CD14-positive monocyte (primary cell): ENCODE measurements around the gene EGF. TPM values are rescaled to one million over a fixed set of nuclear protein-coding genes. Genes with fewer than 3 reads are reported as not detected.

ENCODE experiments used
- DNase-seq, 3 donors: peaks; one replicate each; pipeline ENCODE4 v3.0.0-alpha.2; 2011 to 2022
- H2AFZ ChIP-seq: 2 replicates; pipeline ENCODE4 v1.6.0; 2012; ENCODE audit warnings: mild to moderate bottlenecking, low read depth, low read length, inconsistent platforms; ENCODE audit not compliant: insufficient read depth, poor library complexity, severe bottlenecking
- H3K27ac ChIP-seq, 2 donors: 1 replicate in 1 of 2; 2 replicates in 1 of 2; pipeline ENCODE4 v1.5.1; 2012 to 2013; ENCODE audit warnings: low read length in 2 of 2, control low read depth in 1 of 2, inconsistent platforms in 1 of 2, low read depth in 1 of 2, mild to moderate bottlenecking in 1 of 2
- H3K27me3 ChIP-seq, 2 donors: one replicate each; pipeline versions ENCODE4 v1.6.0 to v1.6.1; 2011 to 2013; ENCODE audit warnings: low read length in 2 of 2; ENCODE audit not compliant: control insufficient read depth in 2 of 2, insufficient read depth in 2 of 2
- H3K36me3 ChIP-seq, 2 donors: replicated peaks in 1 of 2; 1 replicate in 1 of 2; 2 replicates in 1 of 2; pipeline versions ENCODE4 v1.5.1 to v1.6.1; 2012 to 2013; ENCODE audit warnings: low read length in 2 of 2, control low read depth in 1 of 2, inconsistent platforms in 1 of 2, mild to moderate bottlenecking in 1 of 2; ENCODE audit not compliant: insufficient read depth in 2 of 2, control insufficient read depth in 1 of 2
- H3K4me1 ChIP-seq, 2 donors: 1 replicate in 1 of 2; 2 replicates in 1 of 2; pipeline versions ENCODE4 v1.5.1 to v1.6.1; 2012 to 2013; ENCODE audit warnings: low read length in 2 of 2, control low read depth in 1 of 2, inconsistent platforms in 1 of 2, mild to moderate bottlenecking in 1 of 2, moderate library complexity in 1 of 2; ENCODE audit not compliant: insufficient read depth in 2 of 2, control insufficient read depth in 1 of 2
- H3K4me2 ChIP-seq: replicated peaks from 2 replicates; pipeline ENCODE3; 2012; ENCODE audit warnings: low read length, moderate library complexity, mild to moderate bottlenecking; ENCODE audit not compliant: poor library complexity, severe bottlenecking; ENCODE audit errors: extremely low read depth
- H3K4me3 ChIP-seq, 3 experiments: fragments of 200-600 bp in 1 of 3; sonication (generic) in 1 of 3; replicated peaks in 1 of 3; 1 replicate in 2 of 3; 2 replicates in 1 of 3; pipeline ENCODE4 v1.5.1; 2011 to 2013; ENCODE audit warnings: low read length in 3 of 3, mild to moderate bottlenecking in 3 of 3, control low read depth in 2 of 3, low read depth in 2 of 3, inconsistent platforms in 1 of 3, moderate library complexity in 1 of 3
- H3K79me2 ChIP-seq: 2 replicates; pipeline ENCODE4 v1.6.0; 2012; ENCODE audit warnings: mild to moderate bottlenecking, control low read depth, inconsistent platforms, low read length, moderate library complexity; ENCODE audit not compliant: insufficient read depth
- H3K9ac ChIP-seq: 2 replicates; pipeline ENCODE4 v1.6.0; 2017; ENCODE audit warnings: low read length, mild to moderate bottlenecking; ENCODE audit not compliant: insufficient read depth, poor library complexity, severe bottlenecking
- H3K9me3 ChIP-seq, 2 donors: replicated peaks in 1 of 2; 1 replicate in 1 of 2; 2 replicates in 1 of 2; pipeline versions ENCODE4 v1.5.1 to v1.6.1; 2012 to 2013; ENCODE audit warnings: low read length in 2 of 2, control low read depth in 1 of 2; ENCODE audit not compliant: control insufficient read depth in 1 of 2, insufficient read depth in 1 of 2
- H4K20me1 ChIP-seq: 2 replicates; pipeline ENCODE4 v1.6.0; 2012; ENCODE audit warnings: mild to moderate bottlenecking, low read length, control low read depth, moderate library complexity; ENCODE audit not compliant: insufficient read depth
- H3K27ac Mint-ChIP-seq, 7 donors: one replicate each; pipeline ENCODE4 v1.8.0; 2020; ENCODE audit warnings: mild to moderate bottlenecking in 7 of 7, mixed read lengths in 7 of 7, moderate library complexity in 6 of 7, inconsistent platforms in 2 of 7
- H3K27me3 Mint-ChIP-seq, 3 donors: one replicate each; pipeline ENCODE4 v1.8.0; 2021 to 2022; ENCODE audit warnings: low read depth in 3 of 3, mild to moderate bottlenecking in 3 of 3, mixed read lengths in 3 of 3, moderate library complexity in 3 of 3, inconsistent platforms in 1 of 3
- H3K36me3 Mint-ChIP-seq, 2 donors: one replicate each; pipeline ENCODE4 v1.8.0; 2020; ENCODE audit warnings: mixed read lengths in 2 of 2, inconsistent platforms in 1 of 2, mild to moderate bottlenecking in 1 of 2
- H3K4me1 Mint-ChIP-seq: one replicate; pipeline ENCODE4 v1.8.0; 2020; ENCODE audit warnings: mild to moderate bottlenecking, mixed read lengths
- H3K4me3 Mint-ChIP-seq, 2 donors: one replicate each; pipeline ENCODE4 v1.8.0; 2020; ENCODE audit warnings: mild to moderate bottlenecking in 2 of 2, mixed read lengths in 2 of 2, moderate library complexity in 1 of 2
- H3K9me3 Mint-ChIP-seq, 7 donors: one replicate each; pipeline ENCODE4 v1.8.0; 2020 to 2022; ENCODE audit warnings: mixed read lengths in 7 of 7, mild to moderate bottlenecking in 6 of 7, moderate library complexity in 6 of 7, inconsistent platforms in 2 of 7
- WGBS: methylation state at CpG from one replicate; pipeline ENCODE4 v1.1.5; 2013; ENCODE audit warnings: missing lambda C conversion rate; ENCODE audit not compliant: insufficient coverage; 5-methylcytosine and 5-hydroxymethylcytosine counted together
- intact Hi-C, 2 donors: fragments of 100-400 bp; cut with micrococcal nuclease; formaldehyde crosslinking; loops; one replicate each; pipeline versions ENCODE4 v1.15.0 to v1.15.1; 2023
- polyA plus RNA-seq, 3 donors: library from polyadenylated mRNA; depleted of rRNA in 1 of 3; unstranded in 2 of 3; stranded (reverse) in 1 of 3; fragments of 300-500 nt in 2 of 3; fragments of >200 nt in 1 of 3; fragmentation: Illumina TruSeq in 2 of 3; gene quantifications; 1 replicate in 2 of 3; 2 replicates in 1 of 3; pipeline ENCODE4 v1.2.3, GENCODE V29; 2012 to 2021
- TF ChIP-seq, protein P1 (sequence below): fragments of 200-600 bp; IDR thresholded peaks from one replicate; pipeline ENCODE4 v1.8.0; 2022; ENCODE audit warnings: antibody characterized with exemption, mild to moderate bottlenecking

EGF gene
- polyA plus RNA-seq, 3 donors = 0.17 to 4.8 TPM; not detected in 1

DNA sequence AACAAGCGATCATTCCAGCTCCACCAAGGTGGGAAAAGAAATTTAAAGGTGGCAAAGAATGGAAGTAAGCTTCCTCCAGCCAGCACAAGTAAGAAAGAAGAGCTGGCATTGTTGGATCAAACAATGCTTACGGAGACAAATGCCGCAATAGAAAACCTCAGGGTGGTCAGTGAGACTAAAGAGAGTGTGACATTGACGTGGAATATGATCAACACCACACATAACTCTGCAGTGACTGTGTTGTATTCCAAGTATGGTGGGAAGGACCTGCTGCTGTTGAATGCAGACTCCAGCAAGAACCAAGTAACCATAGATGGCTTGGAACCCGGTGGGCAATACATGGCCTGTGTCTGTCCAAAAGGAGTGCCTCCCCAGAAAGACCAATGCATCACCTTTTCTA, 42.6 kb upstream of the EGF start:
- Mint-ChIP-seq H3K36me3 (no peaks in the 10 kb centered on the region), H3K4me3 (no peak overlapping the region), H3K9me3 (peaks cover 0 to 3% (median under 1%) of the 10 kb centered on the region in 7 donors), H3K4me1 (no peaks in the 10 kb centered on the region), H3K27ac (no peak overlapping the region), H3K27me3 (no peaks in the 10 kb centered on the region)
- Histone ChIP-seq H3K27ac (no peak overlapping the region), H3K79me2 (no peaks in the 10 kb centered on the region), H3K36me3 (no peaks in the 10 kb centered on the region), H3K9ac (no peak overlapping the region), H4K20me1 (no peaks in the 10 kb centered on the region), H3K4me3 (no peak overlapping the region), H3K27me3 (no peaks in the 10 kb centered on the region), H3K9me3 (no peaks in the 10 kb centered on the region), H3K4me1 (no peaks in the 10 kb centered on the region), H2AFZ (no peak overlapping the region), H3K4me2 (no peak overlapping the region)
- intact Hi-C loops = no loop called here
- no CpG with 5 or more reads among the region's 5 CpGs for WGBS
- DNase-seq = no peak
- TF ChIP-seq, protein P1, sequence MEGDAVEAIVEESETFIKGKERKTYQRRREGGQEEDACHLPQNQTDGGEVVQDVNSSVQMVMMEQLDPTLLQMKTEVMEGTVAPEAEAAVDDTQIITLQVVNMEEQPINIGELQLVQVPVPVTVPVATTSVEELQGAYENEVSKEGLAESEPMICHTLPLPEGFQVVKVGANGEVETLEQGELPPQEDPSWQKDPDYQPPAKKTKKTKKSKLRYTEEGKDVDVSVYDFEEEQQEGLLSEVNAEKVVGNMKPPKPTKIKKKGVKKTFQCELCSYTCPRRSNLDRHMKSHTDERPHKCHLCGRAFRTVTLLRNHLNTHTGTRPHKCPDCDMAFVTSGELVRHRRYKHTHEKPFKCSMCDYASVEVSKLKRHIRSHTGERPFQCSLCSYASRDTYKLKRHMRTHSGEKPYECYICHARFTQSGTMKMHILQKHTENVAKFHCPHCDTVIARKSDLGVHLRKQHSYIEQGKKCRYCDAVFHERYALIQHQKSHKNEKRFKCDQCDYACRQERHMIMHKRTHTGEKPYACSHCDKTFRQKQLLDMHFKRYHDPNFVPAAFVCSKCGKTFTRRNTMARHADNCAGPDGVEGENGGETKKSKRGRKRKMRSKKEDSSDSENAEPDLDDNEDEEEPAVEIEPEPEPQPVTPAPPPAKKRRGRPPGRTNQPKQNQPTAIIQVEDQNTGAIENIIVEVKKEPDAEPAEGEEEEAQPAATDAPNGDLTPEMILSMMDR = no peak

DNA sequence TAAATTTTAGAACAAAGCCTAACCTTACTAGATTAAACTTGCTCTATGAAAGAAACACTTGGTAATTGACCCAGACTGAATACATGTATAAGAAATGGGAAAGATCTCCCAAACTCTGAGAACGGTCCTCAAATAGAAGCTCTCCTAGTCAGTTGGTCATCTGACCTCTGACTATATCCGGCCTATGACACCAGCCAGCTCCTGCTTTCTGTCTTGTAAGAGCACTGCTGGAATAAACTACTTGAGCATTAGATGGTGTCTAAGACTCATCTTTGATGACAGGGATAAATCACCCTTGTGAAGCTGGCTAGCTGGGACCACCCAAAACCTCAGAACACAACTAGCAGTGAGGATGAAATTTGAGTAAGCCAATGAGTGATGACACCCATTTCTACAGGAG, 40.6 kb upstream of the EGF start:
- Histone ChIP-seq H3K9me3 (no peaks in the 10 kb centered on the region), H3K27me3 (no peaks in the 10 kb centered on the region), H3K4me2 (no peak overlapping the region), H3K4me1 (no peaks in the 10 kb centered on the region), H3K79me2 (no peaks in the 10 kb centered on the region), H3K4me3 (no peak overlapping the region), H4K20me1 (no peaks in the 10 kb centered on the region), H3K36me3 (no peaks in the 10 kb centered on the region), H3K9ac (no peak overlapping the region), H2AFZ (no peak overlapping the region), H3K27ac (no peak overlapping the region)
- H3K9me3 Mint-ChIP-seq = peaks cover 0 to 3% (median 2%) of the 10 kb centered on the region in 7 donors
- H3K27me3 Mint-ChIP-seq = no peaks in the 10 kb centered on the region
- no peaks in the 10 kb centered on the region for H3K36me3 Mint-ChIP-seq
- H3K27ac Mint-ChIP-seq = peak overlapping the region in 1 of 7 donors; percentile 10
- TF ChIP-seq, protein P1 = no peak
- no CpG with 5 or more reads among the region's 2 CpGs for WGBS
- intact Hi-C loops = no loop called here
- no peak overlapping the region for H3K4me3 Mint-ChIP-seq
- no peaks in the 10 kb centered on the region for H3K4me1 Mint-ChIP-seq
- no peak for DNase-seq
